Activated CD8-positive, alpha-beta T cell treated with anti-CD3 and anti-CD28 coated beads, Interleukin-2, amount 10 ng/mL, durations not matched to agents 7 days and 5 days (primary cell): ENCODE results near the gene LHX6. TPM values are rescaled to one million over a fixed set of nuclear protein-coding genes. Genes with fewer than 3 reads are reported as not detected.

Experiments used
- ATAC-seq: fragments of 150-1000 bp; cut with Tn5 transposase; one replicate; pipeline ENCODE4 v1.10.0; 2021; ENCODE audit warnings: moderate library complexity
- CTCF ChIA-PET: fragments of 350-600 bp; sonication (Branson Sonifier 250); formaldehyde crosslinking; loops from one replicate; lab custom pipeline; 2021; ENCODE audit warnings: antibody characterized with exemption; lab: Charles Lee
- POLR2A ChIA-PET: fragments of 350-600 bp; sonication (Branson Sonifier 250); formaldehyde crosslinking; loops from one replicate; lab custom pipeline; 2021; ENCODE audit warnings: antibody characterized with exemption; lab: Charles Lee
- DNase-seq: peaks from one replicate; pipeline ENCODE4 v3.0.0-alpha.2; 2020
- H3K27ac Mint-ChIP-seq: one replicate; pipeline ENCODE4 v1.8.0; 2021; ENCODE audit warnings: mild to moderate bottlenecking, mixed read lengths
- H3K27me3 Mint-ChIP-seq: one replicate; pipeline ENCODE4 v1.8.0; 2021; ENCODE audit warnings: low read depth, mixed read lengths
- H3K36me3 Mint-ChIP-seq: one replicate; pipeline ENCODE4 v1.8.0; 2021; ENCODE audit warnings: low read depth, mixed read lengths
- H3K4me1 Mint-ChIP-seq: one replicate; pipeline ENCODE4 v1.8.0; 2021; ENCODE audit warnings: low read depth, mixed read lengths
- H3K4me3 Mint-ChIP-seq: one replicate; pipeline ENCODE4 v1.8.0; 2021; ENCODE audit warnings: mild to moderate bottlenecking, mixed read lengths
- H3K9me3 Mint-ChIP-seq: one replicate; pipeline ENCODE4 v1.8.0; 2022; ENCODE audit warnings: mixed read lengths; ENCODE audit not compliant: insufficient read depth
- total RNA-seq, 2 experiments: library from RNA; stranded (reverse); gene quantifications; one replicate each; pipeline ENCODE4 v1.2.3, GENCODE V29; 2021

LHX6 gene
- total RNA-seq = not detected

- Mint-ChIP-seq H3K27ac (no peak within 1 kb of the TSS), H3K27me3 (peaks cover 28% of the 10 kb centered on the region), H3K4me1 (no peaks in the 10 kb centered on the region), H3K9me3 (no peaks in the 10 kb centered on the region), H3K36me3 (no peaks in the 10 kb centered on the region), H3K4me3 (peak within 1 kb of the TSS; percentile 13)
- POLR2A ChIA-PET = interaction anchor here (1.0 kb wide), 1 partner anchor 36 kb away, joined by 3 read pairs; the partner anchor contains the start of genes MRRF and RBM18
- ATAC-seq (peak; percentile 57), DNase-seq (no peak)
- CTCF ChIA-PET = no interaction called here
Observed at GRCh38 chr9:122228568-122229484, at the start of gene LHX6. LHX6 (minus strand) TSS chr9:122228957; CDS start chr9:122228740, 217 bp downstream.

GRCh38 chr9:122277285-122277897 is 48.6 kb upstream of the LHX6 start:
- no peak overlapping the region for H3K4me3 Mint-ChIP-seq
- H3K9me3 Mint-ChIP-seq = no peaks in the 10 kb centered on the region
- no peak for DNase-seq
- no peak overlapping the region for H3K27ac Mint-ChIP-seq
- ATAC-seq = no peak
- ChIA-PET POLR2A (no interaction called here), CTCF (interaction anchor here (1.2 kb wide), 1 partner anchor 10 kb away, joined by 3 read pairs; no protein-coding TSS in a partner anchor)
- H3K36me3 Mint-ChIP-seq = peaks cover 57% of the 10 kb centered on the region
- H3K4me1 Mint-ChIP-seq = no peaks in the 10 kb centered on the region
- no peaks in the 10 kb centered on the region for H3K27me3 Mint-ChIP-seq

GRCh38 chr9:122276096-122276495 is 47.3 kb upstream of the LHX6 start:
- H3K9me3 Mint-ChIP-seq = no peaks in the 10 kb centered on the region
- peaks cover 64% of the 10 kb centered on the region for H3K36me3 Mint-ChIP-seq
- H3K27me3 Mint-ChIP-seq = no peaks in the 10 kb centered on the region
- no peak overlapping the region for H3K27ac Mint-ChIP-seq
- H3K4me3 Mint-ChIP-seq = no peak overlapping the region
- no peak for DNase-seq
- ATAC-seq = no peak
- ChIA-PET CTCF (no interaction called here), POLR2A (no interaction called here)
- no peaks in the 10 kb centered on the region for H3K4me1 Mint-ChIP-seq

GRCh38 chr9:122274055-122274454 is 45.3 kb upstream of the LHX6 start:
- no peaks in the 10 kb centered on the region for H3K9me3 Mint-ChIP-seq
- no peak overlapping the region for H3K4me3 Mint-ChIP-seq
- H3K27me3 Mint-ChIP-seq = no peaks in the 10 kb centered on the region
- CTCF ChIA-PET = interaction anchor here (0.7 to 1.8 kb wide), 2 partner anchors 11 to 77 kb away, joined by 3 to 5 read pairs; no protein-coding TSS in a partner anchor
- DNase-seq (no peak), ATAC-seq (no peak)
- H3K27ac Mint-ChIP-seq = no peak overlapping the region
- no peaks in the 10 kb centered on the region for H3K4me1 Mint-ChIP-seq
- POLR2A ChIA-PET = no interaction called here
- peaks cover 58% of the 10 kb centered on the region for H3K36me3 Mint-ChIP-seq

GRCh38 chr9:122268041-122268814 is 39.5 kb upstream of the LHX6 start:
- H3K27me3 Mint-ChIP-seq = no peaks in the 10 kb centered on the region
- ChIA-PET POLR2A (no interaction called here), CTCF (interaction anchor here (1.2 to 1.8 kb wide), 2 partner anchors 10 to 82 kb away, joined by 3 to 4 read pairs; no protein-coding TSS in a partner anchor)
- ATAC-seq (no peak), DNase-seq (no peak)
- no peak overlapping the region for H3K4me3 Mint-ChIP-seq
- no peak overlapping the region for H3K27ac Mint-ChIP-seq
- peaks cover 35% of the 10 kb centered on the region for H3K36me3 Mint-ChIP-seq
- no peaks in the 10 kb centered on the region for H3K9me3 Mint-ChIP-seq
- peaks cover 21% of the 10 kb centered on the region for H3K4me1 Mint-ChIP-seq

GRCh38 chr9:122265149-122265915 is 36.6 kb upstream of the LHX6 start:
- ChIA-PET CTCF (interaction anchor here (0.7 to 3.3 kb wide), 6 partner anchors 25 to 546 kb away, joined by 3 to 25 read pairs (median 6); no protein-coding TSS in a partner anchor), POLR2A (interaction anchor here (0.8 to 1.6 kb wide), 10 partner anchors 11 to 173 kb away, joined by 3 to 10 read pairs (median 3); partner anchors contain the start of genes MORN5, NDUFA8 and TTLL11)
- H3K9me3 Mint-ChIP-seq = no peaks in the 10 kb centered on the region
- DNase-seq (peak; percentile 46), ATAC-seq (peak; percentile 52)
- H3K36me3 Mint-ChIP-seq = peaks cover 26% of the 10 kb centered on the region
- H3K27me3 Mint-ChIP-seq = no peaks in the 10 kb centered on the region
- H3K4me3 Mint-ChIP-seq = peak overlapping the region; percentile 97
- H3K4me1 Mint-ChIP-seq = peaks cover 39% of the 10 kb centered on the region
- peak overlapping the region; percentile 99 for H3K27ac Mint-ChIP-seq

- Mint-ChIP-seq H3K27ac (peak within 1 kb of the TSS; percentile 99), H3K27me3 (no peaks in the 10 kb centered on the region)
Observed at GRCh38 chr9:122264360-122265148, 35.8 kb upstream of the LHX6 start, which contains the start of the genes MRRF and RBM18. MRRF (plus strand) TSS chr9:122264882; CDS start chr9:122270892, 6,010 bp downstream. RBM18 (minus strand) TSS chr9:122264840; CDS start chr9:122261492, 3,348 bp downstream.

GRCh38 chr9:122263699-122264349 is 35.1 kb upstream of the LHX6 start:
- Mint-ChIP-seq H3K4me1 (peaks cover 39% of the 10 kb centered on the region), H3K27ac (peak overlapping the region; percentile 99), H3K9me3 (no peaks in the 10 kb centered on the region), H3K27me3 (no peaks in the 10 kb centered on the region), H3K36me3 (peaks cover 37% of the 10 kb centered on the region), H3K4me3 (peak overlapping the region; percentile 97)
- ATAC-seq (peak; percentile 8), DNase-seq (peak; percentile 28)
- ChIA-PET POLR2A (interaction anchor here (0.8 to 1.6 kb wide), 4 partner anchors 10 to 547 kb away, joined by 3 to 10 read pairs (median 3); no protein-coding TSS in a partner anchor), CTCF (interaction anchor here (1.1 to 3.3 kb wide), 8 partner anchors 9 to 200 kb away, joined by 3 to 25 read pairs (median 5); no protein-coding TSS in a partner anchor)

More at GRCh38 chr9:122264360-122265148, 35.8 kb upstream of the LHX6 start, which contains the start of the genes MRRF and RBM18:
- Mint-ChIP-seq H3K9me3 (no peaks in the 10 kb centered on the region), H3K36me3 (peaks cover 30% of the 10 kb centered on the region), H3K4me1 (peaks cover 39% of the 10 kb centered on the region), H3K4me3 (peak within 1 kb of the TSS; percentile 97)
- ATAC-seq = peak; percentile 87
- ChIA-PET CTCF (interaction anchor here (0.7 to 3.3 kb wide), 9 partner anchors 10 to 547 kb away, joined by 3 to 25 read pairs (median 5); no protein-coding TSS in a partner anchor), POLR2A (interaction anchor here (0.6 to 1.6 kb wide), 11 partner anchors 10 to 546 kb away, joined by 3 to 10 read pairs (median 3); partner anchors contain the start of genes MORN5, NDUFA8 and TTLL11)
- peak; percentile 93 for DNase-seq

GRCh38 chr9:122262073-122262472 is 33.3 kb upstream of the LHX6 start:
- POLR2A ChIA-PET = no interaction called here
- Mint-ChIP-seq H3K27me3 (no peaks in the 10 kb centered on the region), H3K4me3 (no peak overlapping the region), H3K9me3 (no peaks in the 10 kb centered on the region), H3K36me3 (peaks cover 41% of the 10 kb centered on the region), H3K27ac (no peak overlapping the region), H3K4me1 (peaks cover 33% of the 10 kb centered on the region)
- CTCF ChIA-PET = no interaction called here
- ATAC-seq = no peak
- no peak for DNase-seq
